COR-L47 (cell line): Measurements from ENCODE around the gene AXIN1.
"Not testable (repeated sequence)": the region's sequence is repeated elsewhere in the genome, so short reads cannot be mapped to it uniquely, and the experiment has no call there.

Experiments
- DNase-seq: peaks from one replicate; lab custom pipeline; 2025; lab: John Stamatoyannopoulos, UW

Gene AXIN1

GRCh38 chr16:265711-266110 lies 86.8 kb downstream of the AXIN1 start:
- DNase-seq: no peak

- no peak for DNase-seq
Observed at GRCh38 chr16:265002-265529, 87.5 kb downstream of the AXIN1 start.

GRCh38 chr16:264440-264951 lies 88.0 kb downstream of the AXIN1 start:
- no peak for DNase-seq

GRCh38 chr16:263944-264343 lies 88.6 kb downstream of the AXIN1 start:
- DNase-seq: no peak

DNA sequence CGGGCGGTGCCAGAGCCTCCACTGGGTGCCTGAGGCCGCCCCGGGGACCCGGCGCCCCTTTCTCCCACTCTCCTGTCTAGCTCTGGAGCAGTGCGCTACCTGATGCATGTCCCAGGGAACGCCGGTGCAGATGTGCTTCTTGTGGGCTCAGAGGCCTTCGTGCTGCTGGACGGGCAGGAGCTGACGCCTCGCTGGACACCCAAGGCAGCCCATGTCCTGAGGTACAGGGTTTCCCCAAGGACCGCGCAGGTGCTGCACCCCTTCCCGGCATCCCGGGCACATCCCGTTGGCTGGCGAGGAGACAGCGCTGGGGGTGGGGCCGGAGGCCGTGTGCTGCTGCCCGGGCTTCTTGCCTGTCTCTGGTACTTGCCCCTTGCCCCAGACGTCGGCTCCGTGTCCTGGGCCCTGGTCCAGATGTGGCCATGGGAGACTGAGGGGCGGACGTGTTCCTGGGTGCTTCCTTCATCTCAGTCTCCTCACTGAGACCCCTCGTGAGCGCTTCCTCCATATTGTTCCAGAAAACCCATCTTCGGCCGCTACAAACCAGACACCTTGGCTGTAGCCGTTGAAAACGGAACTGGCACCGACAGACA lies 89.2 kb downstream of the AXIN1 start:
- DNase-seq: no peak

DNA sequence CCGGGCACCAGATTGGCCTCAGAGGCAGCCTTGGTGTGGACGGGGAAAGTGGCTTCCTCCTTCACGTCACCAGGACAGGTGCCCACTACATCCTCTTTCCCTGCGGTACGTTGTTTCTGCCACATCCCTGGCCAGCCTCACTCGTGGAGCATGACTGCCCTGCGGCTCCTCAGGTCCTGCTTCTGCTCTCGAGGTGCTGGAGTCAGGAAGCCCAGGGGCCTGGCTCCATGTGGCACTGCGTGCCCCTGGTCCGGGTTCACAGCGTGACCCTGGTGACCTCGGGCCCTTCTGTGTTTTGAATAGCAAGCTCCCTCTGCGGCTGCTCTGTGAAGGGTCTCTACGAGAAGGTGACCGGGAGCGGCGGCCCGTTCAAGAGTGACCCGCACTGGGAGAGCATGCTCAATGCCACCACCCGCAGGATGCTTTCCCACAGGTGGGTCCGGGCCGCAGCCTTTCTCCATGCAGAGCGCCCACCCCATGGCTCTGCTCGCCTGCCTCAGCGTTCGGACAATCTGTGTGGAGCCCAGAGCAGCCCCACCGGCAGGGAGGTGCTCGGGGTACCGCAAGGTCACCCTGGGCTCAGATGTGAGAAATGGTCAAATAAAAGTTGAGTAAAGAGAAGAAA lies 90.3 kb downstream of the AXIN1 start:
- DNase-seq: no peak

DNA sequence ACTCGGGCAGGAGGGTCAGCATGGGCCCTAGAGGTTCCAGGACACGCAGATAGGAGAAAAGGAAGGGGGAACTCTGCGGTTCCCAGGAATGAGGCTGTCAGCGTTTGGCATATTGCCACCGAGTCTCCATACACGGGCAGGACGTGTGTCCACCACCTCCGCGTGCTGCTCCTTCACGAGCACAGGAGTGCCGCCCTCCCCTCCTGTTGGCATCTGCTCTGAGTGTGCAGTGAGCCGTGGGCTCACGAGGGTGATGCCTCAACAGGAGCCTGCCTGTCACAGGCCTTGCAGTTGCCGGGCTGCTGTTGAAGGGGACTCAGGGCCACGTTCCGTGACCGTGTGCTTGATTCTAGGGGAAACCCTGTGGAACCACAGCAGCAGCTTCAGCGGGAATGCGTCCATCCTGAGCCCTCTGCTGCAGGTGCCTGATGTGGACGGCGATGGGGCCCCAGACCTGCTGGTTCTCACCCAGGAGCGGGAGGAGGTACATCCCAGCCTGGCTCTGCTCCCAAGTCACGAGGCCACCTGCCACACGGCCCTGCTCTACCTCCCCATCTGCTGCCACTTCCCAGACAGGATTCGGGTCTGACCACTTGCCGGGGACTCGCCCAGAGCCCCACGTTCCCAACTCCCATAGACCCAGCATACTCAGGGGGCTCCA lies 91.4 kb downstream of the AXIN1 start:
- no peak for DNase-seq

- no peak for DNase-seq
Observed at GRCh38 chr16:260326-260725, 92.2 kb downstream of the AXIN1 start.

- no peak for DNase-seq
Observed at GRCh38 chr16:259814-260253, 92.7 kb downstream of the AXIN1 start.

GRCh38 chr16:259226-259625 lies 93.3 kb downstream of the AXIN1 start:
- no peak for DNase-seq

DNA sequence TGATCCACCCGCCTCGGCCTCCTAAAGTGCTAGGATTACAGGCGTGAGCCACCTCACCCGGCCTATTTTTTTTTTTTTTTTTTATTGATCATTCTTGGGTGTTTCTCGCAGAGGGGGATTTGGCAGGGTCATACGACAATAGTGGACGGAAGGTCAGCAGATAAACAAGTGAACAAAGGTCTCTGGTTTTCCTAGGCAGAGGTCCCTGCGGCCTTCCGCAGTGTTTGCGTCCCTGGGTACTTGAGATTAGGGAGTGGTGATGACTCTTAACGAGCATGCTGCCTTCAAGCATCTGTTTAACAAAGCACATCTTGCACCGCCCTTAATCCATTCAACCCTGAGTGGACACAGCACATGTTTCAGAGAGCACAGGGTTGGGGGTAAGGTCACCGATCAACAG lies 94.4 kb downstream of the AXIN1 start:
- not testable (repeated sequence) for DNase-seq

GRCh38 chr16:255183-255582 lies 97.3 kb downstream of the AXIN1 start:
- no peak for DNase-seq

GRCh38 chr16:254461-254860 lies 98.1 kb downstream of the AXIN1 start:
- DNase-seq: no peak

GRCh38 chr16:253833-254232 lies 98.7 kb downstream of the AXIN1 start:
- DNase-seq: no peak

- no peak for DNase-seq
Observed at GRCh38 chr16:252366-253337, 99.9 kb downstream of the AXIN1 start.

- DNase-seq: no peak
Observed at GRCh38 chr16:249431-249830, 103.1 kb downstream of the AXIN1 start.

DNA sequence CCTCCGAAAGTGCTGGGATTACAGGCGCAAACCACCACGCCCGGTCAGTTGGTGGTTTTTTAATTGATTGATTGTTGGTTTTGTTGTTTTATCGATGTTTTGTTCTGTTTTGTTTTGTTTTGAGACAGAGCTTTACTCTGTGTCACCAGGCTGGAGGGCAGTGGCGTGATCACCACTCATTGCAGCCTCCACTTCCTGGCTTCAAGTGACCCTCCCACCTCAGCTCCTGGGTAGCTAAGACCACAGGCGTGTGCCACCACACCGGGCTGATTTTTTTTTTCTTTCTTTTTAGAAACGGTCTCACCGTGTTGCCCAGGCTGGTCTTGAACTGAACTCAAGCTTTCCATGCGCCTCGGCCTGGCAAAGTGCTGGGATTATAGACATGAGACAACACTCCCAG lies 105.5 kb downstream of the AXIN1 start:
- no peak for DNase-seq

DNA sequence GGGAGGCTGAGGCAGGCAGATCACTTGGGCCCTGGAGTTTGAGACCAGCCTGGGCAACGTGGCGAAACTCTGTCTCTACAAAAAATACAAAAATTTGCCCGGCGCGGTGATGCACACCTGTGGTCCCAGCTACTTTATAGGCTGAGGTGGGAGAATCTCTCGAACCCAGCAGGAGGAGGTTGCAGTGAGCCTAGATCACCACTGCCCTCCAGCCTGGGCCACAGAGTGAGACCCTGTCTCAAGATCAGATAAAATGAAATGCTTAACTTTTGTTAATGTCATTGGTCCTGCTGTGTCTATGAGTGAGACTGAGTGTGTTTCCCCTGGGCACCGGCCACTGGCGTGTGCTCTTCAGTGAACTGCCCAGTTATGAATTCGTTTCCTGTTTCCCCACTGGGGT lies 107.4 kb downstream of the AXIN1 start:
- DNase-seq: no peak

DNA sequence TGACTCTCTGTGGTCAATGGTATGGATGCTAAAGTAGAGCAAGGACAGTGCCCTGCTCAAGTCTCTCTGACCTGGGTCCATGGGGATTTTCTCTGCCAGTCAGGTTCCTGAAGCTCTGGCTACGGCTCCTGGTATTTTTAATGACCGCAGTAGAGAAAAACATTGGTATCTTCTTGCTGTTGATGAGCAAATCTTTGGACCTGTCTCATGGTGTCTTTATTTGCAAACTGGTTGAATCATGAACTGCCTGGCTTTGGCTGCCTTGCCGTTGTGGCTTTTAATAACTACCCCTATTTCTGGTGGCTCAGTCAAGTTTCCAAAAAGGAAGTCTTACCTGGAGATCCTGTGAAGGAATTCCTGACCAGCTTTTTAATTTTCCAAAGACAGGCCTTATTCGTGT lies 109.2 kb downstream of the AXIN1 start:
- no peak for DNase-seq

- DNase-seq: no peak
Observed at GRCh38 chr16:242281-242680, 110.2 kb downstream of the AXIN1 start.

DNA sequence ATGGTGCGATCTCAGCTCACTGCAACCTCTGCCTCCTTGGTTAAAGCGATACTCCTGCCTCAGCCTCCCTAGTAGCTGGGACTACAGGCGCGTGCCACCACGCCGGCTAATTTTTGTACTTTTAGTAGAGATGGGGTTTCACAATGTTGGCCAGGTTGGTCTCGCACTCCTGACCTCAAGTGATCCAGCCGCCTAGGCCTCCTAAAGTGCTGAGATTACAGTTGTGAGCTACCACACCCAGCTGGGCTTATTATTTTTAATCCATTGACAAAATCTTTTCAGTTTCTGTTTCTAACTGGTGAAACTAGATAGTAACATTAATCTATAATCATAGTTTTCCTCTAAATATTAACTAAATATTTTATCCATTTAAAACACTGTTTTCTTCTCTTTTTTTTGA lies 112.0 kb downstream of the AXIN1 start:
- no peak for DNase-seq

GRCh38 chr16:239948-240277 lies 112.6 kb downstream of the AXIN1 start:
- DNase-seq: no peak
